EL (cell line): ENCODE measurements around the gene MPPED1.

ENCODE experiments used
- DNase-seq: peaks from one replicate; pipeline ENCODE4 v3.0.0-alpha.2; 2016

Gene MPPED1

GRCh38 chr22:43479301-43479950 lies 67.6 kb downstream of the MPPED1 start:
- no peak for DNase-seq

DNA sequence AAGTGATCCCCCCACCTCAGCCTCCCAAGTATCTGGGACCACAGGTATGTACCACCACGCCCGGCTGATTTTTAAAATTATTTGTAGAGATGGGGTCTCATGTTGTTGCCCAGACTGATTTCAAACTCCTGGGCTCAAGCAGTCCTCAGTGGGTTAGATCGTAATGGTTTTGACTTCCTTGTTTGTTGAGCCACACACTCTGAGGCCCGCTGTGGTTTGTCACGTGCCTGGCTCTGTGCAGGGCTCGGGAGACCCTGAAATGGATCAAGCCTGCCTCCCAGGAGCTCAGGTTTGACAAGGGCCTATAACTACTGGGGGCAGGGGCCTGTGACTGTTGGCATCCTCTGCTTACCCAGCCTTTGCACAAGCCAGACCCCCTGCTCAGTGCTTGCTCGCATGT lies 68.1 kb downstream of the MPPED1 start:
- no peak for DNase-seq

DNA sequence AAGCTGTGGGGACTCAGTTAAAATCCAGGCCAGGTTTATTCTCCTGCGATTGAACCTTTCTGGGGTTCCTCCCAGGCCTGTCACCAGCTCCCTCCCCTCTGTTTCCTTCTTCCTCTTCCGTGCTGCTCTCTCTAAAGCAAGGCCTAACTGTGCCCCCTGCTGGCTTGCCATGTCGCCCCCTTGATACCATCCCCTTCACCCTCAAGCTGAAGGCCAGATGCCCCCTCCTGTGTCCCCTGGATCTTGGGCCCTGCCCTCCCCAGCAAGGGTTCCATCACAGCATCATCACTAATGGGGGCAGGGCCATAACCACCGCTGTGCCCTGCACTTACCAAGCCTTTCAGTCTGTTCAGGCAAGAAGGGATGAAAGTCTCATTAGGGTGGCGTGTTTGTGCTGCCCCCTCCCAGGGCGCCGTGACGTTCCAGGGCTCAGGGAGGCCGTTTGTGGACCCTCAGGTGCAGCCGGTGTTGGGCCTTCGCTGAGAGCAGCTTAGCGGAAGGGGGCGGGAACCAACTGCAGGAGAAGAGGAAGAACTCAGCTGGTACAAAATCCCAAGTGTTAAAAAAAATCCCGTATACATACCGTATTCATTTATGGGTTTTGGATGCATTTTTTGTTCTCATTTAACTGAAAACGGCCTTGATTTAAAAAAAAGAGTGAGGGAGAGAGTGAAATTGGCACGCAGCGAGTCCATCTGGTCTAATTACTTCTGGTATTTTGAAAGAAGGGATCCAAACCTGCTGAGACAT lies 69.9 kb downstream of the MPPED1 start:
- DNase-seq, result no peak

GRCh38 chr22:43482318-43482625 lies 70.5 kb downstream of the MPPED1 start:
- no peak for DNase-seq

GRCh38 chr22:43483266-43483665 lies 71.5 kb downstream of the MPPED1 start:
- no peak for DNase-seq

- DNase-seq, result no peak
Measured at GRCh38 chr22:43483669-43484068, 71.9 kb downstream of the MPPED1 start.

DNA sequence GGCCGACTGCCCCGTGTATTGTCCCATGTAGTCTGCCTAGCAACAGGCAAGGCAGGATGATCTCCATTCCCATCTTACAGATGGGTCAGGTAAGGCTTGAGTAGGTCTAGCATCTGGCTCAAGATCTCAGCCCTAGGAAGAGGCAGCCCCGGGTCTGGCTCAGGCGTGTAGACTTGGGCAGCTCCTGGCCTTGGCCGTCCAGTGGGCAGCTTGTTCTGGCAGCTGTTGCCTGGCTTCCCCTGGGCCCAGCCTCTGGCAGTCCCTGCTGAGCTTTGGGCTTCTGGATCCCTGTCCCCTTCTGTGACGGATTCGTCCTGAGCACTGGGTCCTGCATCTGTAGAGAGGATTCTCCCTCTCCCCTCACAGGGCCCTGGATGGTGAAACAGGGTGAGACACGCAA lies 72.4 kb downstream of the MPPED1 start:
- DNase-seq, result no peak

- no peak for DNase-seq
Measured at GRCh38 chr22:43485502-43486089, 73.8 kb downstream of the MPPED1 start.

DNA sequence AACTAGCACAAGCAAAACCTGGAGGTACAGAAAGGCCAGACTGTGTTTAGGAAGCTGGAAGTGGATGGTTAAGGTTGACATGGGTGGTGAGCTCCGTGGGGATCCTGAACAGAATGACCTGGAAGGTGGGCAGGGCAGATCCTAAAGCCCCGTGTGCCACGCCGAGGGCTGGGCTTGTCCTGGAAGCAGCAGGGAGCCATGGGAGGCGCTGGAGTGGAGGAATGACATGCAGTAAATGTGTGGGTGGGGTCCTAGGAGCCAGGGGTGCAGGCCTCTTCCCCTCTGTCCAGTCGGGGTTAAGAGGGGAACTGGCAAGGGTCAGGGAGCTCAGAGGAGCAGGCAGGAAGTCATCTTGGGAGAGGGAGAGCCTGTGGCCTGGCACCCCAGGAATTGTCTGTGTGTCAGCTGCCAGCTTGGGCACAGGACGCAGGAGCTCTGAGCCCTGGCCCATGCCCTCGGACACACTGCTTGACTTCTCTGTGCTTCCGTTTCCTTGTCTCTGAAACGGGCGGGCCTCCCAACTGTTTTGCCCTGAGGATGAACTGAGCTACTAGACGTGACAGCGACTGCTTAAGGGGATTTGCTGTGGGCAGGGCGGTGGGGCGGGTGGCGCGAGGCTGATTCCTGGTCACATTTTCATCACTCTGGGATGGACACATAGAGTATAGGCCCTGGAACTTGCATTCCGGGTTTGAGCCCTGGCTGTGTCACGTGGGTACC lies 75.7 kb downstream of the MPPED1 start:
- DNase-seq, result no peak

DNA sequence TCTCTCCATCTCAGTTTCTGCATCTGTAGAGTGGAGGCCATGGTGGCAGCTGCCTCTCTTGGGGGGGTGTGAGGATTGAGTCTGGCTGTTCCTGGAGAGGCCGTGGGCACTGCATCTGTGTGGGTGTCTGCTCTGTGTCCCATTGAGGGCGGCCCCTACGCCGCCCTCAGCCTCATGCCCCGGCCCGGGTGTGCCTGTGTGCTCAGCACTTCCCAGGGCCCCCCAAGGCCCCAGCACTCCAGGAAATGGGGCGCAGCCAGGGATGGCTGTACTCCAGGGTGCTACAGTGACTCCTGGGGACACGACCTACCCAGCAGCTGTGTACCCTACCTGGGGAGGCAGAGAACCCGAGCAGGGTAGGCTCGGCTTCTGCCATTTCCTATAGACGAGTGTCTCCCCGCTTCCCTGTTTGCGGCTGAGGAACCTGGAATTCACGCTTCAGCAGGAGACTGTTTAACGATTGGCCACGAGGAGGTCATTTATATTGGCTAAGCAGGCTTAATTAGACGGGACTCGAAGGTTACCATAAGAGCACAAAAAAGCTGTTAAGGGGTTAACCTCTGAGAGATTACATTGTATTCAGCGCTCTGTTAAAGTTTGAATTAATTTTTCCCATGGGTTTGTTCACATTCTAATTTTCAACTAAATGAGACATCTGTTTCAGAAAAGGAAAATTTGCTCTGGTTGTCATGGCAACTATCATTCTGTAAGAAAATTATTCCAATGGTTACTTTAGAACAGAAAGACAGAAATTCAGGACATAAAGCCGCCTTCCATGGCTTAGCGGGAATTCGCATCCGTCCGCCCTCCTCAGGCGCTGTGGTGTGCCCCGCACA lies 76.4 kb downstream of the MPPED1 start:
- DNase-seq, result no peak

- DNase-seq, result no peak
Measured at GRCh38 chr22:43488937-43489336, 77.1 kb downstream of the MPPED1 start.

- DNase-seq, result no peak
Measured at GRCh38 chr22:43490311-43490710, 78.5 kb downstream of the MPPED1 start.

GRCh38 chr22:43491177-43491576 lies 79.4 kb downstream of the MPPED1 start:
- no peak for DNase-seq

GRCh38 chr22:43491737-43492136 lies 79.9 kb downstream of the MPPED1 start:
- DNase-seq, result no peak

DNA sequence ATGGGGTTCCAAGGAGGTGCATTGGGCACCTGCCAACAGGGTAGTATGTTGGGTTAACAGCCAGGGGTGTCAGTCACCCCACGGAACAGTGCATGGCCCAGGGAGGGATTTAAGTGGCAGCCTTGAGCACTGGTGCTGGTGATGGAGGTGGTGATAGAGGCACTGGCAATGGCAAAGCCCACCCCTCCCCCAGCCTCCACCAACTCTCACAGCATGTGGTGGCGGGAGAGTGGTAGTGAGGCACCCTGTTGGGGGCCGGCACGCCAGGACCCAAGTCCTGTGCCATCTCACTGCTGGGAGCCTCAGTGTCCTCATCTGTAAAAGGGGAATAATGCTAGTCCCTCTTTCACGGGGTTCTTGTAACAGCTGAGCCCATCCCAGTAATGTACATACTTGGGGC lies 81.5 kb downstream of the MPPED1 start:
- DNase-seq, result no peak

DNA sequence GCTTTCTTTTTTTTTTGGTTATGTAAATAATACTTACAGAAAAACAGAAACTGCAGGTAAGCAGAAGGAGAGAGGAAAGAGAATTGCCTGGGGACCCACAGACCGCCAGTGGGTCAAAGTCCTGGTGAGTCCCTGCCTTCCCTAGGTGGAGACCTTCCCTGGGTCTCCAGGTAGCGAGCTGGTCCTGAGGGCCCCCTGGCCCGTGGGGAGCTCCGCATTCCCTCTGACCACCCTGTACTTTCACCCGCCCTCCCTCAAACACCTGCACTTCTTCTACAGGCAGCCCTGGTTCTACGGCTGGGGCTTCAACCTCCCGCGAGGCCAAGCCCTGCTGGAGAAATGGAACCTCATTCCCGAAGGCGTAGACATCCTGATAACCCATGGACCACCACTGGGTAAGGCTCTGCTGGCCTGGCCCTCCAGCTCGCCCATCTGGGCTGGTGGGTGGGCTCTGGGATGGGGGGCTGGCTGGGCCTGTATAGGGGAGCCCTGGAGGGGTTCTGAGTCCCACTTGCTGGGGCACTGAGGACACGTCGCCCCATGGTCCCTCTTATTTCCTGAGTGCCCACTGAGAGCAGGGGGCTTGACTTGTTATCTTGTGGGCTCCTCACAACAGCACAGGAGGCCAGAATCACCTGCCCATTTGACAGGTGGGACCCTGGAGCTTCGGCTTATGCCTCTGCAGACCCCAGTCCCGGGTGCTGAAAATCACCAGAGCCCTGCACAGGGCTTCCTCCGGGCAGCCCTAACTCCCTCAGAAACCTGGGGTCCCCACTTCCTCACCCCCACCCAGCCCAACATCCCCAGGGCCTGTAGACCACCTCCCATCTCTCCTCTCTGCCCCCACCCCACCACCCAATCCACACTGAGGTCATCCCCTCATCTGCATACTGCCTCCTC lies 86.4 kb downstream of the MPPED1 start:
- DNase-seq, result no peak

DNA sequence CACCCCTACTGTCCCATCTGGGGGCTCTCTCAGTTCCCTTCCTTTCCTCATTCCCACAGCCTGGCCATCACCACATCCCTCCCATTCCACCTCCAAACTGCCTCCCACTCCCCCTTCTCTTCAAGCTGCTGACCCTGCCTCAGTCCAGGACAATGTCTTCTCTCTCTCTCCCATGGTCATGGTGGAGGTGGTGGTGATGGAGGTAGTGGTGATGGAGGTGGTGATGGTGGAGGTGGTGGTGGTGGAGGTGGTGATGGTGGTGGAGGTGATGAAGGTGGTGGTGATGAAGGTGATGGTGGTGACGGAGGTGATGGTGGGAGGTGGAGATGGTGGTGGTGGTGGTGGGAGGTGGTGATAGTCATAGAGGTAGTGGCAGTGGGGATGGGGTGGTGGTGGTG lies 87.0 kb downstream of the MPPED1 start:
- DNase-seq, result no peak

GRCh38 chr22:43500792-43501785 lies 89.3 kb downstream of the MPPED1 start:
- no peak for DNase-seq

- DNase-seq, result no peak
Measured at GRCh38 chr22:43501878-43502277, 90.1 kb downstream of the MPPED1 start.

DNA sequence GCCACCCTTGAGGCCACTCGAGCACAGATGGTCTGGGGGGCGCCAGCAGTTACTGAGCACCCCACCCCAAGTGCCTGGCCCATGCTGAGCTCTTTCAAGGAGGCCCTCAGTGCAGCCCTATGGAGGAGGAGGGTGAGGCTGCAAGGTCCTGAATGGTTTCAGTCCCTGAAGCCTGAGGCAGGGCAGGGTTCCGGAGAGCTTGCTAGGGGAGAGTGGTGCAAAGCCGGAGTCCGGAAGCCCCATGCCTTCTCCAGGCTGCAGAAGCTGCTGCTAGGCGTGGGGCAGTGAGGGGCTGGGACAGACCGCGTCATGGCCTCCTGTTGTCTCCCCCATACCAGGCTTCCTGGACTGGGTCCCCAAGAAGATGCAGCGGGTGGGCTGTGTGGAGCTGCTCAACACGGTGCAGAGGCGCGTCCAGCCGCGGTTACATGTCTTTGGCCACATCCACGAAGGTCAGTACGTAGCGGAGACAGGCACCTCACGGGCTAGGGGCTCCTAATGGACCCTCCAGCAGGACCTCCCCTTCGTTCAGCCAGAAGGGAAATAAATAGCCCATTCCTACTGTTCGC lies 90.6 kb downstream of the MPPED1 start:
- no peak for DNase-seq
